T47D (cell line): ENCODE data around the gene RUSF1.

ENCODE experiments used
- DNase-seq, 2 experiments: peaks; one replicate each; pipeline versions ENCODE4 v3.0.0 to v3.0.0-alpha.2; 2011 to 2012; ENCODE audit warnings: low read depth in 1 of 2, low spot score in 1 of 2
- JUND ChIP-seq: IDR thresholded peaks from 2 replicates; pipeline ENCODE4 v1.6.1; 2012; ENCODE audit warnings: low read depth
- in situ Hi-C: cut with HindIII; loops from 2 replicates; pipeline ENCODE4 v1.10.0; 2016; ENCODE audit warnings: low sequenced_read_pairs, low pct_unique_long_range_greater_than_20kb

The RUSF1 gene

DNA sequence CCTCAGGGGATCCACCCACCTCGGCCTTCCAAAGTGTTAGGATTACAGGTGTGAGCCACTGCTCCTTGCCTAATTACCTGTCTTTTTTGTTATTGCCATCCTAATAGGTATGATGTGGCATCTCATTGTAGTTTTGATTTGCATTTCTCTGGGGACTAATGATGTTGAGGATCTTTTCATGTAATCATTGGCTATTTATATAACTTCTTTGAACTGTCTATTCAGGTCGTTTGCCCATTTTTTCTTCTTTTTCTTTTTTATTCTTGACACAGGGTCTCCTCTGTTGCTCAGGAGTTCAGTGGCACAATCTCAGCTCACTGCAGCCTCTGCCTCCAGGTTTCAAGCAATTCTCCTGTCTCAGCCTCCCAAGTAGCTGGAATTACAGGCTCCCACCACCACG lies 37.6 kb downstream of the RUSF1 start:
- in situ Hi-C loops, result no loop called here
- no peak for DNase-seq
- no peak for TF ChIP-seq JUND

DNA sequence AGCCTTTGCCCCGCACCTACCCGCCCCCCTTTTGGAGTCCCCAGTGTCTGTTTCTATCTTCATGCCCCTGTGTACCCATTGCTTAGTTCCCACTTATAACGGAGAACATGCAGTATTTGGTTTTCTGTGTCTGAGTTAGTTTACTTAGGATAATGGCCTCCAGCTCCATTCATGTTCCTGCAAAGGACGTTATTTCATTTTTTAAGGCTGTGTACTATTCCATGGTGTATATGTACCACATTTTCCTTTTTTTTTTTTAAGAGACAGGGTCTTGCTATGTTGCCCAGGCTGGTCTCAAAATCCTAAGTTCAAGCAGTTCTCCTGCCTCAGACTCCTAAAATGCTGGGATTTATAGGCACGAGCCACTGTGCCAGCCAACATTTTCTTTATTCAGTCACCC lies 40.3 kb downstream of the RUSF1 start:
- TF ChIP-seq JUND, result no peak
- in situ Hi-C loops, result no loop called here
- no peak for DNase-seq

DNA sequence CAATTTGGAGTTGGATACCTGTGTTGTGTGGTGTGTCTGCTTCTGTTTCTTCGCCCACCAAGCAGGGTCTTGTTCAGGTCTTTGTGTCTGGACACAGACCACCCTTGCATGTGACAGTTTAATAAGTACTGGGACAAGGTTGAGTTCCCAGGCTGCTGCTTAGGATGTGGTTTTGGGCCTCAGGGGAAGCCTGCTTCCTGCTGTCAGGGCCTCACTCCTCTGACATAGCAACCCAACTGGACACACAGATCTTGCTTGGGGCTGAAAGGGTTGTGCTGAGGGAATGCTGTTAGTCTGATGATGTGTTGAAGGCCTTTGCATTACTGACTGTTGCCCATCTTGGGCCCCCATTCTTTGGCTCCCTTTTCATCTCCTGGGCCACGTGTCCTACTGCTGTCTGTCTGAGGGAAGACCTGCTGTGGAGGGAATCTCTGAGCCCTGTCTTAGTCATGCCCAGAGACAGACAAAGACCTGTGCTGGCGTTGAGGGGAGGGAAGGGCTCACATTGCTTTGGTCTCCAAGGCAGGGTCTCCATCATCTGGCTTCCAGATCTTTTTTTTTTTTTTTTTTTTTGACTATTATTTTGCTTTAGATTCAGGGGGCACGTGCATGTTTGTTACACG lies 40.9 kb downstream of the RUSF1 start:
- in situ Hi-C loops, result no loop called here
- TF ChIP-seq JUND, result no peak
- DNase-seq, result no peak

DNA sequence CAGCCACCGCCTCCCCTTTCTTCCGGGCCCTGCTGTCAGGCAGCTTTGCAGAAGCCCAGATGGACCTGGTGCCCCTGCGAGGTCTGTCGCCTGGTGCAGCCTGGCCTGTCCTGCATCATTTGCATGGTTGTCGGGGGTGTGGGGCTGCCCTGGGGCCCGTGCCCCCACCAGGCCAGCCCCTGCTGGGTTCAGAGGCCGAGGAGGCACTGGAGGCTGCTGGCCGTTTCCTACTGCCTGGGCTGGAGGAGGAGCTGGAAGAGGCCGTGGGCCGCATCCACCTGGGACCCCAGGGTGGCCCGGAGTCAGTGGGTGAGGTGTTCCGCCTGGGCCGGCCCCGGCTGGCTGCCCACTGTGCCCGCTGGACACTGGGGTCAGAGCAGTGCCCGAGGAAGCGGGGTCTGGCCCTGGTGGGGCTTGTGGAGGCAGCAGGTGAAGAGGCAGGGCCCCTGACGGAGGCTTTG lies 41.8 kb downstream of the RUSF1 start:
- in situ Hi-C loops, result no loop called here

DNA sequence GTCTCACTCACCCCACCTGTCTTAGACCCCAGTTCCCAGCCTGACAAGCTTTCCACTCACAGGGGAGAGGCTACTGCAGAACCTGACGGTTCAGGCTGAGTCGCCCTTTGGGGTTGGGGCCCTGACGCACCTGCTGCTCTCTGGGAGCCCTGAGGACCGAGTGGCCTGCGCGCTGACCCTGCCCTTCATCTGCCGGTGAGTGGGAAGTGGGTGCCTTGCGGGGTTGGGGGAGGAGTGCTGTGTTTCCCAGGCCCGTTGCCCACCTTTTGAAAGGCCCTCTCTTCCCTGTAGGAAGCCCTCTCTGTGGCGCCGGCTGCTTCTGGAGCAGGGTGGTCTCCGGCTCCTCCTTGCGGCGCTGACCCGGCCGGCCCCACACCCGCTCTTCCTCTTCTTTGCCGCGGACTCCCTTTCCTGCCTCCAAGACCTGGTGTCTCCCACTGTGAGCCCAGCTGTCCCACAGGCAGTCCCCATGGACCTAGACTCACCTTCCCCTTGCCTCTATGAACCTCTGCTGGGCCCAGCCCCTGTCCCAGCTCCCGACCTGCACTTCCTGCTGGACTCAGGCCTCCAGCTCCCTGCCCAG lies 42.3 kb downstream of the RUSF1 start:
- in situ Hi-C loops, result no loop called here
- no peak for TF ChIP-seq JUND
- no peak for DNase-seq

More for the DNA sequence above, 41.8 kb downstream of the RUSF1 start:
- DNase-seq, result no peak
- TF ChIP-seq JUND, result no peak

DNA sequence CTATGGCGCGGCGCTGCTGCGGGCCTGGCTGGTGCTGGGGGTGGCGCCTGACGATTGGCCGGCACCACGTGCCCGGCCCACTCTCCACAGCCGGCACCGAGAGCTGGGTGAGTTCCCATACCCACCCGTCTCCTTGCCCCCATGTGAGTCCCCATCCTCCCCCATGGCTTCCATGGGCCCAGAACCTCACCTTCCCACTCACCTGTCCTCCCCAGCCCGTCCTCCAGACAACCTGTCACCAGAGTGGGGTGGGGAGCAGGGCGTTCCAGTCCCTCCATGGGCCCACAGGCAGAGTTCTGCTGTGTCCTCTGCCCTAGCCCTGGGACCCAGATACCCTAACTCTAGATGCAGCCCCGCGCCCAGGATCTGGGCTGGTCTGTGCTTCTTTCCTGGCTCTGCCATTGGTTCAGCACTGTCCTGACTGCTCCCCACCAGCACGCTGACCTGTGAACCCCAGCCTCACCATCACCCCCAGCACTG lies 43.4 kb downstream of the RUSF1 start:
- no peak for TF ChIP-seq JUND
- in situ Hi-C loops, result no loop called here
- DNase-seq, result no peak

DNA sequence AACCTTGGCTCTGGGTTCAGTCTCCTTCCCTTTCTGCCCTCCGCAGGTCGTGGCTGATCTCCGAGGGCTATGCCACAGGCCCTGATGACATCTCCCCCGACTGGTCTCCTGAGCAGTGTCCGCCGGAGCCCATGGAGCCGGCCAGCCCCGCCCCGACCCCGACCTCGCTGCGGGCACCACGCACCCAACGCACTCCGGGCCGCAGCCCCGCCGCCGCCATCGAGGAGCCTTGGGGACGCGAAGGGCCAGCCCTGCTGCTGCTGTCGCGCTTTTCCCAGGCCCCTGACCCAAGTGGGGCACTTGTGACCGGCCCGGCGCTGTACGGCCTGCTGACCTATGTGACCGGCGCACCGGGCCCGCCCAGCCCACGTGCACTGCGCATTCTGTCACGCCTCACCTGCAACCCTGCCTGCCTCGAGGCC lies 43.8 kb downstream of the RUSF1 start:
- no peak for TF ChIP-seq JUND
- in situ Hi-C loops, result no loop called here
- no peak for DNase-seq

DNA sequence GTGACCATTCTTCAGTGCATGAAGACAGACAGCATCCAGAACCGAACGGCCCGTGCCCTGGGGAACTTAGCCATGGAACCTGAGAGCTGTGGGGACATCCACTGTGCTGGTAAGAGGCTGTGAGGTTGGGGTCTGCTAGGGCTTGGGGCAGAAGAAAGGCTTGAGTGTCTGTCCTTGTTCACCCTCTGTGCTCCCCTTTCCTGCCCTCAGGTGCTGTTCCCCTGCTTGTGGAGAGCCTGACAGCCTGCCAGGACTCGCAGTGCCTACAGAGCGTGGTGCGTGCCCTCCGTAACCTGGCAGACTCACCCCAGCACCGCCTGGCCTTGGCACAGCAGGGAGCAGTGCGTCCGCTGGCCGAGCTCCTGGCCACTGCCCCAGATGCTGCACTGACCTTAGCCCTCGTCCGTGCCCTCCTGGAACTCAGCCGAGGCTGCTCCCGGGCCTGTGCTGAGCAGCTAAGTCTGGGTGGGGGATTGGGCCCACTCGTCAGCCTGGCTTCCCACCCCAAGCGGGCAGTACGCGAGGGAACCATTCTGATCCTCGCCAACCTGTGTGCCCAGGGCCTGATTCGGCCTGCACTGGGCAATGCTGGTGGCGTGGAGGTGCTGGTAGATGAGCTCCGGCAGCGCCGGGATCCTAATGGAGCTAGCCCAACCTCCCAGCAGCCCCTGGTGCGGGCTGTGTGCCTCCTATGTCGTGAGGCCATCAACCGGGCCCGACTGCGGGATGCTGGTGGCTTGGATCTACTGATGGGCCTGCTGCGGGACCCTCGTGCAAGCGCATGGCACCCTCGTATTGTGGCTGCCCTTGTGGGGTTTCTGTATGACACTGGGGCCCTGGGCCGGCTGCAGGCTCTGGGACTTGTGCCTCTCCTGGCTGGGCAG lies 46.0 kb downstream of the RUSF1 start:
- TF ChIP-seq JUND, result no peak
- in situ Hi-C loops, result no loop called here
- DNase-seq, result no peak

DNA sequence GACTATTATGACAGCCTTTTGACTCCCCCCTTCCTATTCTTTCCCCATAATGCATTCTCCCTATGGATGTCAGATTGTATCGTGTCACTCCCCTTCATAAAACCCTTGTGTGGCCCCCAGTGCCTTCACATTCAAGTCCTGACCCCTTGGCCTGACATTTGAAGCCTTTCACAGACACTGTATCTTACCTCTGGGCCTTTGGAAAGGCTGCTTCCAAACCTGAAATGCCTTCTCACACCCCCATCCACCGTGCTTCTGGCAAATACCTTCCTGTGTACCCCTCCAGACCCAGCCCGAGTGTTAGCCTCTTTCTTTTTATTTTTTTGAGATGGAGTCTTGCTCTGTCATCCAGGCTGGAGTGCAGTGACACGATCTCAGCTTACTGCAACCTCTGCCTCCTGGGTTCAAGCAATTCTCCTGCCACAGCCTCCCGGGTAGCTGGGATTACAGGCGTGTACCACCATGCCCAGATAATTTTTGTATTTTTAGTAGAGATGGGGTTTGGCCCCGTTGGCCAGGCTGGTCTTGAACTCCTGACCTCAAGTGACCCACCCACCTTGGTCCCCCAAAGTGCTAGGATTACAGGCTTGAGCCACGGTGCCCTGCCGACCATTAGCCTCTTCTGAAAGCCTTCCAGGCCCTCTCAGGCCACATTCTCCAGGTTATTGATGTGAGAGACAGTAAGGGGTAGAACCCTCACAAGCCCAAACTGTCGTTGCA lies 46.8 kb downstream of the RUSF1 start:
- no peak for TF ChIP-seq JUND
- in situ Hi-C loops, result no loop called here
- no peak for DNase-seq

DNA sequence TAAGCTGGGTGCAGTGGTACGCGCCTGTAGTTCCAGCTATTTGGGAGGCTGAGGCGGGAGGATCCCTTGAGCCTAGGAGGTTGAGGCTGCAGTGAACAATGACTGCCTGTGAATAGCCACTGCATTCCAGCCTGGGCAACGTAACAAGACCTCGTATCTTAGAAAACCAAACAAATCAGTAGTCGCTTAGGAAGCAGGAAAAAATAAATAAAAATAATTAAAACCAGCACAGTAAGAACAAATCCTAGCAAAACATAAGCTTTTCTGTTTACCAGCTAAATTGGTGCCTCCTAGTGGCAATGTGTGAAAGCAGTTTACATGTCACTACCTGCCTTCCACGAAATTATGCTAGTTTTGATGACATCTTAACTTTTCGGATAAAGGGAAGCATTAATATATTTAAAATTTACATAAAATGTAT lies 47.6 kb downstream of the RUSF1 start:
- in situ Hi-C loops, result no loop called here
- DNase-seq, result peak in 1 of 2 experiments; percentile 39
- TF ChIP-seq JUND, result no peak

DNA sequence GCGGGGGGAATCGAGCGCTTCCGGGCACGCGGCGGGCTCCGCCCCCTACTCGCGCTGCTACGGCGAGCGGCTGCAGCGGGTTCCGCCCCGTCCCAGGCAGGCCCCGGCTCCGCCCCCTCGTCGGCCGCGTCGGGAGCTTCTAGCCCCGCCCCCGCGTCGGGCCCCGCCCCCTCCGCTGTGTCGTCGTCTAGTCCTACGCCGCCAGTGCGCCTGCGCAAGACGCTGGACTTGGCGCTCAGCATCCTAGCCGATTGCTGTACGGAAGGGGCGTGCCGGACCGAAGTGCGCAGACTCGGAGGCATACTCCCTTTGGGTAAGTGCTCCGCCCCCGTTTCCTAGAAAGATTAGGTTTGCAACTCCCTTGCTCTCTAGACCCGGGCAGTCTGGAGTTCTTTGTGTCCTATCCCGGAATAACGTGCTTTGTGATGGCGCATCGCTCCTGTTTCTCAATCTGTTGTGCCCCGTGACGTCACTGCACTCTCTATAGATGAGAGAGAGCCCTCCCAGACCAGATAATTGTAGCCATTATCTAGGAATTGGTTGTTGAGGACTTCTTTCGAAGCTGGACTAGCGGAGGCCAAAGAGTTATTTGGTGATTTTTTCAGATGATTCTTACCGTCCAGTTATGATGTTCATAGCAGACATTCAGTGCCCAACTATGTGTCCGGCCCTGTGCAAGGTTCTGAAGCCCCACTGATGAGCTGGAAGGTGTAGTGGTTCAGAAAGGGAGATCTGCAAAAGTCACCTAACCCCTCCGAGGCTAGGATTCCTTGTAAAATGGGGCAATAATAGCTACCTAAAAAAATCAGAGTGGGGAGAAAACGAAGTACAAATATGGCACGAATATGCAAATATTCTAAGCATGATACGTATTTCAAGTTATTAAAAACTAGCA lies 48.3 kb downstream of the RUSF1 start:
- in situ Hi-C loops, result no loop called here
- TF ChIP-seq JUND, result no peak

More for the DNA sequence above, 48.3 kb downstream of the RUSF1 start:
- DNase-seq, result peak; percentile 96 to 99
